NOMO-1 treated with dmso at 0.1 percent for 144 hours (cell line): ENCODE data around the gene SKP1.
A peak's percentile ranks its signal among the peaks of the same experiment; 100 is the strongest.

ENCODE experiments used
- DNase-seq: peaks from one replicate; lab custom pipeline; 2025; ENCODE audit not compliant: unreplicated experiment; lab: John Stamatoyannopoulos, UW

SKP1 gene

DNA sequence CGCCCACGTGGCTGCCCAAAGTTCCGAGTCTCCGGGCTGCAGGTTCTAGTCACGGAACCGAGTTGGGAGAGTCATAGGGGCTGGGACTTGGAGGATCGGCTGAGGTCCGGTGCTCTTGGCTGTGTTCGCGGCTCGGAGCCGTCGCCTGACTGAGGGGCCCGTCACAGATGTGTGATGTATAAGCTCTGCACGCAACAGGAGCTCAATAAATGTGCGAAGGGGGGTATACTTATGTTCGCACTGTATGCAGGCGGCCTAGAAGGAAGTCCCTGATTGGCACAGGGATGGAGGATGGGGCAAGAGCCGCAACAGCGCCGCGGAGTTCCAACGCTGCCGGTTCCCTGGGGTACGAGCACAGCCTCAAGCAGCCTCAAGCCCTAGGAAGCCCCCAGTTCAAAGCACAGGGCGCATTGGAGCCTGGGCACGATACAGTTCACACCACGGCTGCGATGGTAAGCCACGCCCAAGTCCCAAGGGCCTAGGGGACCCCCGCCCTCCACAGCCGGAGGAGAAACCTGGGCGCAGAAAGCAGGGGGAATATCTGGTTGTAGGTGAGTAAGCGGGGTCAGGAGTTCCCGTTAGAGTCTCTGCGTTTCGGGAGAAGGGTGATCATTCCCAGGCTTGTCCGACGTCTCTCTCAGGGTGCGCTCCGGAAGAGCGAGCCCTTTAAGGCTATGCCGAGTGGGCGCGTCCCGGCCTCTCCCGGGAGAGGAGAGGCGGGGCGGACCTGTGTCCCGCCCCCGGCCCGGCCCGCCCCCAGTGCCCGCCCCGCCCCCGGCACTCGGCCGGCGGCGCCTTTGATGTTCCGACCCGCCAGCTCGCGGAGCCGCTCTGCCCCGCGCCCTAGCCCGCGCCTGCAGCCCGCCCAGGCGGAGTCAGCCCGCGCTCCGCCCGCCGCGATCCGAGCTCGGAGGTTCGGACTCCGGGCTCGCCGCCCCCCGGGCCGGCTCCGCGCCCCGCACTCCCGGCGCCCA lies 62.6 kb downstream of the SKP1 start, which contains the start of gene TCF7:
TCF7 (plus strand) TSS at position 780 of the 974 bp plus-strand sequence. CDS start 226 bp downstream, outside the sequence.
- peak; percentile 36 for DNase-seq

DNA sequence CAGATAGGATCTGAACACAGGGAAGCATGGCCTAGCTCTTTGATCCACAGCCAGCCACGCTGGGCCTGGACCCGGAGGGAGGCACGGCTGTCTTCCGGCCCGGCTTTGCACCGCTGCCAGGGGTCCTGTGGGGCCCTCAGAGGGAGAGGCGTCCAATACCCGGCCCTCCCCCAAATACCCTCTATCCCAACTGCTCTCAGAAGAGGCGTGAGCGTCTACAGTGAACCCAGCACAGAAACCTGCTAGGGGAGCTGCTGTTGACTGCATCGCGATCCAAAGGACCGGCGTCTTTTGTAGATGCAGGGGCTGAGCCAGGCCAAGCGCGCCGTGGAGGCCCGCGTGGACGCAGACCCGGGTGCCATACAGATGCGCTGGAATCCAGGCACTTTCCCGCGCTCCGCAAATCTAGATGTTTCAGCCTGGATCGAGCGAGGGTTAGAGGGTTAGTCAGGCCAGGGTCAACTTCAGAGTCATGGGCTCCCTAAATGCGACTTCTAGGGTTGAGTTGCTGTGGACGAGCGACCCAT lies 63.3 kb downstream of the SKP1 start:
- no peak for DNase-seq

DNA sequence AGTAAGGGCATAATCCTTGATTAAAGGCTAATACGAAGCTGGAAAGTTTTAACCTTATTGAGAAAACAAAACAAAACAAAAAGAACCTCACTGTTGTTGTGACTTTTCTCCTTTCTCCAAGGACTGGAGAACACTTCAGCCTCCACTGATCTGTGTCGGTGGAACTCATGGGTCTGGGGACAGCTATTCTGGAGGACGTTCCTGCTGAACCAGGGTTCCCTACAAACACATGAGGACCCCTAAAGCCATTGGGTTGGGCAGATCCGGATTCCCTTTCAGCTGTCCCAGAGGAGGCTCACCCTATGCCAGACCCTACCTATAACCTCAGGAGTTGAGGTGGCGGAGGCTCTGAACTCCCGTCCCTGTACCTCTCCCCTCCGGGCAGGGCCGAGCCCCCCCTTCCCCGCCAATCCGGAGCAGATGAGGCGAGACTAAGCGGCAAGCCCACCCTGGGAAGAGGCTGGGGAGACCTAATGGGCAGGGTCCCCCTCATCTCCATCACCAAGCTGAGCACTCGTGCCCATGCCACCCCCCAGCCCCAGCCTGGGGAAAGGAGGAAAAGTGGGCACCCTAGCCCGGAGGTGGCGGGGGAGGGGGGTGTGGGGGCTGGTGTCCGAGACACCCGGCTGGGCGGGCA lies 63.9 kb downstream of the SKP1 start:
- no peak for DNase-seq

DNA sequence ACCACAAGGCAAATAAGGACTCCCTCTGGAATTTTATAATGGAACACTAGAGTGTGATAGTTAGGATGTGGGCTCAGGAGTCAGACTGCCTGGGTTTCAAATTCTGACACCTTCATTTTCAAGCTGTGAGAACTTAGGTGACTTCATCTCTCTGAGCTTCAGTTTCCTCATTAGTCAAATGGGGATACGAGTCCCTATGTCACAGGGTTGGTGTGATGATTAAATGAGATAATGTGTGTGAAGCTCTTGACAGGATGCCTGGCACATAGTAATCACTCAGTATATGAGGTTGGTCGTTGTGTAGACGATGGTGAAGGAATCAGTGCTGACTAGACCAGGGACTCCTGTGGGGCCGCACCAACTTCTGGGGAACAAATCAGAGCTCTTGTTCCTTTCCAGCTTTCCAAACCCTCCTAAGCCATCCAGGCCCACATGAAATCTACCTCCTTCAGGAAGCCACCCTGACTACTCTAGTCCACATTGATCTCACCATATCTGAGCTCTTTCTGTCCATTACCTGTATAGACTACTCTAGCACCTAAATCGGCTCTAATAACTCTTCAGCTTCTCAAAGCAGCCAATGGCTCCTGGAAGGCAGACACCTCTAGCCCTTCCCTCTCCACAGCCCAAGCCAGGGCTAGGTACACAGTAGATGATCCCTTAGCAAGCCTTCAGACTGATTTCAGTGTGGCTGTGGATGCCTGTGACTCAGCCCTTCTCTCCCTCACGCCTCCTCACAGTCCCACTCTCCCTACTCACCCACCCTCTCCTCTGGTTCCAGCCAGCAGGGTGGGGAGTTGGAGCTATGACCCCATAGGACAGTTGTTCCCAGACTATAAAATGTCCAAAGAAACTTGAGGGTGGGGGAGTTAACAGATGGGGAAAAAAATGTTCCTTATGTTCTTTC lies 64.8 kb downstream of the SKP1 start:
- no peak for DNase-seq

DNA sequence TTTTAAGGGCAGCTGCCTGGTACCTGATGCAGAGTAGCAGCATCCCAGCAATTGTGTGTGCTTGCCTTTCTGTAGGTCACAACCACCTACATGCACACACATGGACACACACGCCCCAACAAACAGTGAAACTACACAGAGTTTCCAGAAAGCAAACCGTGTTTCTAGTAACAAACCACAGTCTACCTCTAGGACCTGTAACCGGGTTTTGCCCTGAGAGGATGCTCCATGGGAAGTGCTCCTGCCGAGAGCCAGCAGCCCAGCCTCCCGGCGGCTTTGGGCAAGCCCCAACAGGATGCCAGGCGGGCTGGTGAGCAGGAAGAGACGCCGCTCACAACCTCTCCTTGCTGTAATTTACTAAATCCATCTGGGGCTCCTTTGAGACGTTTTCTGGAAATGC lies 66.4 kb downstream of the SKP1 start:
- no peak for DNase-seq

DNA sequence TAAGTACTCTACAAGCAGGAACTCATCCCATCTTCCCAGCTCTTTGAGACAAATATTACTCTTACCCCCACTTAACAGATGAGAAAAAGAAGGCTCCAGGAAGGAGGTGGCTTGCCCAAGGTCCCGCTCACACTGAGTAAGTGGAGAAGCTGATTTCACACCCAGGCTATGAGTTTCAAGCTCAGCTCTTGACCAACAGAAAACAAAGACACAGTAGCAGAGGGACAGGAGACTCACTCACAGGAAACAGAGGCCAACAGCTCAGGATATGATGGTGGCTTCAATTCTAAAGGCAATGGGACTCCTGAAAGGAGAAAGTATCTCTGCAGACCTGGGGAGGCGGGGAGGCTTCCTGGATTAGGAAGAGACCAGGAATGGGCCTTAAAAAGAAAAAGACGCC lies 69.0 kb downstream of the SKP1 start:
- no peak for DNase-seq

DNA sequence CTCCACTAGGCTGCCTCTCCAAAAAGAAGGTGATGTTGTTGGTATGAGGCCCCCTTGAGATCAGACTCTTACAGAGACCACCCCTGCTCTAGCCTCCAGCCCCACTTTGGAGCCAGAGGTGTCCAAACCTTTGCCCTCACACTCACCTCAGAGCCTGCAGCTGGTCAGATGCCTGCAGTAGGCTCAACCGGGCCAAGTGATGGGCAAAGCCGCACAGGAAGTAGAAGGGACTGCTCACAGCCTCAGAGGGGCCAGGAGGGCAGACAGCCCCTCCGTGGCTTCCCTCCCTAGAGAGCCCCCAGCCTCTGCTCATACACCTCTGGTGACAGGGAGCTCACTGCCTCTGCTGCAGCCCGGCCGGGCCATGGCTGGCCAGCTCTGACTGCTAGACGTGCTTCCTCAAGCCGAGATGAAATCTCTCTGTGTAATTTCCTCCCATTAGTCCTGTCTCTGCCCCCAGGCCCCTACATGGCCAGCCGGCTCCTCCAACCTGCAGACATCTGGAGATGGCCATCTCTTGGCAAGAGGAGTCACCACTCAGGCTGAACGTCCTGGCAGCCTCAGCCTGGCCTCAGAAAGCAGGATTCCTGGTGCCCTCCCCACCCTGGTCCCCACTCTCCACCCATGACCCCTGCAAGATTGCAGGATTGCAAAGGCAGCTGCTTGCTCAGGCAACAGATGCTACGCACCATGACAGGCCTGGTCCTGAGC lies 69.6 kb downstream of the SKP1 start:
- no peak for DNase-seq

DNA sequence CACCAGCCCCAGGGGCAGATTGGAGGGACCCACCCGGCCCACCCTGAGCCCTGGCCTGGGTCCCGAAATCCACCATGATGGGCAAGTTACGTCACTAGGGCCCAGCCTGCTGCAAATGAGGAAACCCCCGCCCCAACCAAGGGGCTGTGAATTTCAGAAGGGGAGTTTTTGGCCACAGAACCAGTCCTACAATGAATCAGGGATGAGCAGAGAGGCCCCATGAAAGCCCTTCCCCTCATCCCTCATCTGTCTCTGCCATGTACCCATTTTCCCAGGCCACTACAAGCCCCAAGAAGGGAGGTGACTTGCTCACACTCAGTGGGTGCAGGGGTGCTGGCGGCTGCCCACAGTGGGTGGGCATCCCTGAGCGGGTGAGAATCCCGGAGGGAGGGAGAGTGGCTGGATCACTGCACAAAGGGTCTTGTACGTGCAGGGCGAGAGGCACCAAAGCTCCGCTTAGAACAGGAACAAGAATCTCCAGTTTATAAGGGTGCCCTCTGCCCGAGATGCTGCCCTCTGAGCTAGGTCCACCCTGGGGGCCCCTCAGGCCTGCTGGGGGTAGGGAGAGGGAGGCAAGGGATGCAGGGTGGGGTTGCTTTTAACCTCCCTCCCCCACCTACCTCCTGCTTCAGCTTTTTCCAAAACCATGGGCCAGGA lies 72.6 kb downstream of the SKP1 start:
- DNase-seq, result no peak

DNA sequence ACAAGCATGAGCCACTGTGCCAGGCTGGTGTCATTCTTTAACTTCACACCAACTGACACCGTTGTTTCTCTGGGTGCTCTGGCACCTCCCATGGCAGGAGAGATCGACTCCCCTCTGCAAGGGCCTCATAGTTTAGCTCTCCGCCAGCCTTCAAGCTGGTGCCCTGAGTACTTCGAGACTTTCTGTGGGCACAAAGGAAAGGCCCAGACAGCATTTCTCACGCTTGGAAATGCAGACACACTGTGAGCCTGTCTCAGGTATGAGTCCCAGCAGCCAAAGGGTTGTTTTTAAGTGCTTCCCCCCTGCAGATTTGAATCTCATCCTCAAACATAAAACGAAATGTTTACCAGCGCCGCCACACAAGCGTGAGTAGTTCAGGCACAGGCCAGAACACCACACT lies 73.4 kb downstream of the SKP1 start:
- DNase-seq, result no peak

DNA sequence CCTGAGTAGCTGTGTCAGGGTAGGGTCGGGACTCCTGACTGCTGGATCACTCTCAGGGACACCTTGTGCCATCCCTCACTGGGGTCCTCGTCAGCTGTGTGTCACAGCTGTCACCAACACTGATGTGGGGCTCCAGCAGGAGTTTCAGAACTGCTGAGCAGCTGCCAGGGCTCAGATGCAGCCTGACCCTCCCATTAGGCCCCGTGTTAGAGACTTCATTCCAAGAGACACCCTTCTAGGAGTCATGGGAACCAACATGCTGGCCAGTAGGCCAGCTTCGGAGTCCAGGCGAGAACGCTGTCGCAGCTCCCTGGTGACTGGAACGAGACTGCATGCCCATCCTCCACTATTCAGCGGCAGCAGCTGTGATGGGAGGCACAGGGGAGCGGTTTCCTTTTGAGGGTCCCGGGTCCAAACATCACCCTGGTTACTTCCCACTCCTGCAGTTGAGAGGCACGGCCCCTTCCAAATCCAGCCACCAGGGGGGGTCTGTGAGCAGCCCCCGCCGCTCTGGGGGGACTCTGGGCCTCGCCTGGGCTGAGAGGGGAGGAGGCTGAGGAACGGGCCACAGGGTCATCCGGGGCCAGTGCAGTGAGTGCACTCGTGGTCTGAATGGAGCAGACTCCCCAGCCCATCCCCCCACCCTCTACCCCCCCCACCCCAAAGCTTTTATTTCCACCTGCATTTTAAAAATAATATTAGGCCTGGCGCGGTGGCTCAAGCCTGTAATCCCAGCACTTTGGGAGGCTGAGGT lies 74.9 kb downstream of the SKP1 start:
- DNase-seq, result peak; percentile 20

DNA sequence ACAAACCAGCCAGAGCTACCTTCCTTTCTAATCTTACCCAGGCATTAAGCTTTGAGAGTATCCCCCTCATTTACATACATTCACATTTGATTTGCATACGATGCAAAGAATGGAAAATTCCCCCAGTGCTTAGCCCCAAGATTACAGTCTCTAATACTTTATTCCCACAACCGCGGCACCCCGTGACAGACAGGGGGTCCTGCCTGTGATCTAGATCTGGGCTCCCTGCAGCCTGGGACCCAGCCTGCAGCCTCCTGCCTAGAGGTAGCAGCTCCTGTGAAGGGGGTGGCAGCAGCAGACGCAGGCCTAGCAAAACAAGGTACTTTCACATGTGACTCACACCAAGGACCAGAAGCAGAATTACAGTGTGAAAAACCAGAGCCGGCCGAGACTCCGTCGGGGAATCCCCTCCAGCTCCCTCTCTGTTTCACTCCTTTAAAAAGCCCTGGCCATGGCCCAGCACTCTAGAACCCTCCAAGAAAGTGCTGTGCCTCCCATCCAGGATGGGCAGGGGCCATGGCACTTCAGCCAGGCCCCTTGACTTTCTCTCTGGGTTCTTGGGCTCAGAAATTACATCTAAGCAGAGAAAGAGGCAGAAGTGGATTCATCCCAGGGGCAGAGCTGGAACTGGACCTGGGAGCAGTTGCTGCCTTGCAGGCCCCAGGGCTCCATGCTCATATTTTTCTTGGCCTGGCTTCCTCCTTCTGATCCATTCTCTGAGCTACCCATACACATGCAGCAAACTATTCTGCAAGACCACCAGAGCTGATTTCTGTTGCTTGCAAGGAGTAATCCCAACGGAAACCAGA lies 76.3 kb downstream of the SKP1 start:
- DNase-seq, result no peak

DNA sequence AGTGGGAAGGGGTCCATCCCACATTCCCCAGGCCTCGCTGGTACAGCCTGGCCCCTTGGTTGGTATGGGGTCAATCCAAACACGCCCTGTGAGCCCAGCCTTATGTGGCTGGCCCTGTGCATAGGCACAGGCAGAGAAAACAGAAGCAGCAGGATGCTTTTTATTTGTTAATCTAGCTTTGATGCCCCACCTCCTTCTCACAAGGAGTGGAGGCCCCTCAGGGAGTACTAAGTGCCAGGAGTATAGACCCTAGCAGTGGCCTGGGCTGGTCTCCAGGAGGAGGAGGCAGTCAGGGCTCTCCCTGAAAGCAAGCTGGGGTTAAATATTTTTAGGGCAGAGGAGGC lies 76.8 kb downstream of the SKP1 start:
- no peak for DNase-seq

DNA sequence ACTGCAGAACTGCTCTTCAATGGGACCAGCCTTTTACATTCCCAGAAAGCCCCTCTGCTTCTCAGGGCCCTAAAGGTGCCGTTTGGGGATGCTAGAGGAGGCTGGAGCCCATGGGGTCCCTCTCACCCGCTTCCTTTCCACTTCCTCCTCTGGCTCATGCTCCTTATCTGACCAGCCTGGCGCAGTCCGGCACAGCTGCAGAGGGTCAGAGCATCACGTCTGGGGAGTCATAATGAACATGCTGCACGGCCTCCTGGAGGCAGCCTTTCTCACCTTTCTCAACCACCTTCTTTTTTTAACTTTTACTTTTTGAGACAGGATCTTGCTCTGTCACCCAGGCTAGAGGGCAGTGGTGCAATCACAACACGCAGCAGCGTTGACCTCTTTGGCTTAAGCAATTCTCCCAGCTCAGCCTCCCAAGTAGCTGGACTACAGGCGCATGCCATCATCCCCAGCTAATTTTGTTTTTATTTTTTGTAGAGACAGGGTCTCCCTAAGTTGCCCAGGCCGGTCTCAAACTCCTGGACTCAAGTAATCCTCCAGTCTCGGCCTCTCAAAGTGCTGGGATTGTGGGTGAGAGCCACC lies 77.4 kb downstream of the SKP1 start:
- DNase-seq, result no peak
